Stomach (tissue), 9 donors: ENCODE measurements around the gene KRT72. TPM values are rescaled to one million over a fixed set of nuclear protein-coding genes. Genes with fewer than 3 reads are reported as not detected.

ENCODE experiments used
- DNase-seq, 2 donors: peaks; one replicate each; pipeline versions ENCODE4 v3.0.0 to v3.0.0-alpha.2; 2013 to 2019
- H3K27ac ChIP-seq, 5 donors: fragments of 200-600 bp in 4 of 5; sonication (generic) in 4 of 5; one replicate each; pipeline ENCODE4 v1.5.1; 2013 to 2019; ENCODE audit warnings: mild to moderate bottlenecking in 1 of 5, moderate library complexity in 1 of 5
- H3K27me3 ChIP-seq, 3 donors: fragments of 200-600 bp; sonication (generic); one replicate each; pipeline ENCODE4 v1.5.1; 2017 to 2019; ENCODE audit warnings: mixed run types in 1 of 3
- H3K36me3 ChIP-seq, 4 donors: fragments of 200-600 bp; sonication (generic); 1 replicate in 3 of 4; 2 replicates in 1 of 4; pipeline ENCODE4 v1.5.1; 2016 to 2019
- H3K4me1 ChIP-seq, 4 donors: fragments of 200-600 bp; sonication (generic); one replicate each; pipeline ENCODE4 v1.5.1; 2016 to 2019
- H3K4me3 ChIP-seq, 4 donors: fragments of 200-600 bp; sonication (generic) in 3 of 4; one replicate each; pipeline ENCODE4 v1.5.1; 2016 to 2019; ENCODE audit warnings: mild to moderate bottlenecking in 1 of 4
- H3K9me3 ChIP-seq, 4 donors: fragments of 200-600 bp; sonication (generic); one replicate each; pipeline ENCODE4 v1.5.1; 2016 to 2019
- EP300 ChIP-seq: sonication (generic); formaldehyde crosslinking; IDR thresholded peaks from one replicate; pipeline ENCODE4 v1.6.1; 2017; ENCODE audit warnings: antibody characterized with exemption
- POLR2A ChIP-seq, 4 donors: fragments of 450-650 bp; IDR thresholded peaks; one replicate each; pipeline ENCODE4 v1.6.1; 2016; ENCODE audit warnings: antibody characterized with exemption in 4 of 4, control low read depth in 2 of 4, mild to moderate bottlenecking in 1 of 4, moderate library complexity in 1 of 4
- POLR2AphosphoS5 ChIP-seq, 3 donors: sonication (generic); formaldehyde crosslinking; IDR thresholded peaks; one replicate each; pipeline ENCODE4 v1.6.1; 2016; ENCODE audit warnings: antibody characterized with exemption in 3 of 3
- WGBS, 5 donors: extraction: QIAGEN DNeasy Blood & Tissue Kit in 3 of 5; methylation state at CpG; one replicate each; pipeline versions ENCODE4 v1.1.5 to v1.1.7; 2013 to 2018; 5-methylcytosine and 5-hydroxymethylcytosine counted together
- intact Hi-C: fragments of 100-400 bp; cut with DNase I; formaldehyde crosslinking; loops from one replicate; pipeline ENCODE4 v1.15.1; 2023; ENCODE audit warnings: low total_unique reads
- polyA plus RNA-seq, 3 donors: library from polyadenylated mRNA; stranded (reverse); fragments of 200-250 nt; gene quantifications; one replicate each; pipeline ENCODE4 v1.2.3, GENCODE V29; 2013
- total RNA-seq, 5 donors: library from RNA; depleted of rRNA; stranded (reverse); fragments of >200 nt; gene quantifications; one replicate each; pipeline versions ENCODE4 v1.1.0 to v1.2.3, GENCODE V29; 2014 to 2016
- TF ChIP-seq, protein P1 (sequence below), 7 experiments: fragments of 450-650 bp in 4 of 7; fragments of 200-600 bp in 3 of 7; sonication (generic) in 3 of 7; IDR thresholded peaks; one replicate each; pipeline ENCODE4 v1.5.1; 2016 to 2019; ENCODE audit warnings: antibody characterized with exemption in 7 of 7, control low read depth in 2 of 7, mild to moderate bottlenecking in 1 of 7
- donor health status: healthy with polysubstance abuse.
- donor health status: Bipolar disorder and iron deficiency.
- donor health status: healthy.

The KRT72 gene
- total and polyA plus RNA-seq, 8 donors, result not detected

DNA sequence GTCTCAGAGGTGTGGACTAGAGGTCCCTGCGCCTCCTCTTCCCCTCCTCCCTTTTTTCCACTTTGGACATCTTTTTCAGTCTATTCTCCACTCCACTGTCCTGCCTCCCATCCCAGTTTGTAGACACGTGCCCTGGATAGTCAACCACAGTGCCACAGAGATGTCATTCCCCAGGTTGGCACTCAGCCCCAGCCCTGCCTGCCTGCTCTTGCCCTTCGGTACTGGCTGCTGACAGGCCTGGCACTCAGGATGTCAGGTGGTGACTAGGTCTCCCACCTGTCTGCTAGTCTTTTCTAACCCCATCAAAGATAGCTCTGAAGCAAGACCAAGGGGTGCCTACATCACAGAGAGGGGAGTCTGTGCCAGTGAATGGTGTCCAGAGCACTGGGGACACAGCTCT lies 64.2 kb downstream of the KRT72 start:
- 65 to 75% (median 72%) methylated on average over 3 of the region's 3 CpGs for WGBS, 5 donors
- TF ChIP-seq POLR2AphosphoS5 (IDR thresholded peaks at IDR 0.05), result no peak
- TF ChIP-seq EP300, result no peak
- TF ChIP-seq, protein P1, sequence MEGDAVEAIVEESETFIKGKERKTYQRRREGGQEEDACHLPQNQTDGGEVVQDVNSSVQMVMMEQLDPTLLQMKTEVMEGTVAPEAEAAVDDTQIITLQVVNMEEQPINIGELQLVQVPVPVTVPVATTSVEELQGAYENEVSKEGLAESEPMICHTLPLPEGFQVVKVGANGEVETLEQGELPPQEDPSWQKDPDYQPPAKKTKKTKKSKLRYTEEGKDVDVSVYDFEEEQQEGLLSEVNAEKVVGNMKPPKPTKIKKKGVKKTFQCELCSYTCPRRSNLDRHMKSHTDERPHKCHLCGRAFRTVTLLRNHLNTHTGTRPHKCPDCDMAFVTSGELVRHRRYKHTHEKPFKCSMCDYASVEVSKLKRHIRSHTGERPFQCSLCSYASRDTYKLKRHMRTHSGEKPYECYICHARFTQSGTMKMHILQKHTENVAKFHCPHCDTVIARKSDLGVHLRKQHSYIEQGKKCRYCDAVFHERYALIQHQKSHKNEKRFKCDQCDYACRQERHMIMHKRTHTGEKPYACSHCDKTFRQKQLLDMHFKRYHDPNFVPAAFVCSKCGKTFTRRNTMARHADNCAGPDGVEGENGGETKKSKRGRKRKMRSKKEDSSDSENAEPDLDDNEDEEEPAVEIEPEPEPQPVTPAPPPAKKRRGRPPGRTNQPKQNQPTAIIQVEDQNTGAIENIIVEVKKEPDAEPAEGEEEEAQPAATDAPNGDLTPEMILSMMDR (IDR thresholded peaks at IDR 0.05), result no peak
- no peak for TF ChIP-seq POLR2A (IDR thresholded peaks at IDR 0.05)
- intact Hi-C loops, result no loop called here
- Histone ChIP-seq H3K27ac (no peak overlapping the region), H3K9me3 (no peaks in the 10 kb centered on the region), H3K4me3 (no peak overlapping the region), H3K4me1 (peaks cover 7 to 21% (median 9%) of the 10 kb centered on the region in 4 donors), H3K36me3 (no peaks in the 10 kb centered on the region), H3K27me3 (no peaks in the 10 kb centered on the region)
- no peak for DNase-seq

Other genes starting within 250 kb of the KRT72 start
- not detected for gene KRT85, start 234.0 kb downstream of the KRT72 start, total RNA-seq
- not detected for gene KRT85, start 234.0 kb downstream of the KRT72 start, polyA plus RNA-seq
- not detected for gene KRT84, start 215.8 kb downstream of the KRT72 start, total RNA-seq
- gene KRT84, start 215.8 kb downstream of the KRT72 start, polyA plus RNA-seq, result not detected
- gene KRT82, start 195.1 kb downstream of the KRT72 start, total RNA-seq, result not detected
- not detected for gene KRT82, start 195.1 kb downstream of the KRT72 start, polyA plus RNA-seq
- not detected for gene KRT75, start 167.1 kb downstream of the KRT72 start, total RNA-seq
- gene KRT75, start 167.1 kb downstream of the KRT72 start, polyA plus RNA-seq, result not detected
- under 1 TPM in 1 of 5 donors, not detected in 4; 0.55 TPM for gene KRT6B, start 149.3 kb downstream of the KRT72 start, total RNA-seq
- 1 to 10 TPM in 1 of 3 donors, under 1 TPM in 1, not detected in 1; 0.46 to 9.2 TPM for gene KRT6B, start 149.3 kb downstream of the KRT72 start, polyA plus RNA-seq
- under 1 TPM in 1 of 5 donors, not detected in 4; 0.43 TPM for gene KRT6C, start 127.7 kb downstream of the KRT72 start, total RNA-seq
- gene KRT6C, start 127.7 kb downstream of the KRT72 start, polyA plus RNA-seq, result 10 to 100 TPM in 1 of 3 donors, under 1 TPM in 1, not detected in 1; 0.31 to 12.4 TPM
- gene KRT6A, start 108.2 kb downstream of the KRT72 start, total RNA-seq, result 10 to 100 TPM in 3 of 5 donors, under 1 TPM in 1, not detected in 1; 0.89 to 83.3 (median 34.3) TPM
- gene KRT6A, start 108.2 kb downstream of the KRT72 start, polyA plus RNA-seq, result 100 to 1,000 TPM in 1 of 3 donors, 1 to 10 TPM in 2; 1.5 to 260 (median 9.8) TPM
- gene KRT5, start 81.1 kb downstream of the KRT72 start, total RNA-seq, result 1 to 10 TPM in 1 of 5 donors, under 1 TPM in 1, not detected in 3; 0.89 to 9.0 TPM
- gene KRT5, start 81.1 kb downstream of the KRT72 start, polyA plus RNA-seq, result 1,000 to 10,000 TPM in 1 of 3 donors, 10 to 100 TPM in 1, not detected in 1; 10.2 to 2,165 TPM
- not detected for gene KRT71, start 48.3 kb downstream of the KRT72 start, total RNA-seq
- not detected for gene KRT71, start 48.3 kb downstream of the KRT72 start, polyA plus RNA-seq
- gene KRT74, start 27.6 kb downstream of the KRT72 start, total RNA-seq, result not detected
- gene KRT74, start 27.6 kb downstream of the KRT72 start, polyA plus RNA-seq, result under 1 TPM in 1 of 3 donors, not detected in 2; 0.08 TPM
- not detected for gene KRT73, start 17.1 kb upstream of the KRT72 start, total RNA-seq
- not detected for gene KRT73, start 17.1 kb upstream of the KRT72 start, polyA plus RNA-seq
- not detected for gene KRT2, start 50.7 kb upstream of the KRT72 start, total RNA-seq
- gene KRT2, start 50.7 kb upstream of the KRT72 start, polyA plus RNA-seq, result not detected
- gene KRT1, start 78.9 kb upstream of the KRT72 start, total RNA-seq, result 10 to 100 TPM in 1 of 5 donors, 1 to 10 TPM in 1, under 1 TPM in 1, not detected in 2; 0.37 to 27.8 (median 7.6) TPM
- not detected for gene KRT1, start 78.9 kb upstream of the KRT72 start, polyA plus RNA-seq
- gene KRT77, start 102.1 kb upstream of the KRT72 start, total RNA-seq, result not detected
- gene KRT77, start 102.1 kb upstream of the KRT72 start, polyA plus RNA-seq, result under 1 TPM in 1 of 3 donors, not detected in 2; 0.03 TPM
- gene KRT76, start 175.9 kb upstream of the KRT72 start, total RNA-seq, result not detected
- gene KRT76, start 175.9 kb upstream of the KRT72 start, polyA plus RNA-seq, result not detected
- gene KRT3, start 194.7 kb upstream of the KRT72 start, total RNA-seq, result not detected
- under 1 TPM in 1 of 3 donors, not detected in 2; 0.53 TPM for gene KRT3, start 194.7 kb upstream of the KRT72 start, polyA plus RNA-seq
- 1 to 10 TPM in 2 of 5 donors, not detected in 3; 5.1 to 8.0 TPM for gene KRT4, start 212.7 kb upstream of the KRT72 start, total RNA-seq
- gene KRT4, start 212.7 kb upstream of the KRT72 start, polyA plus RNA-seq, result 1,000 to 10,000 TPM in 1 of 3 donors, 10 to 100 TPM in 1, not detected in 1; 14.4 to 2,693 TPM
- not detected for gene KRT79, start 232.8 kb upstream of the KRT72 start, total RNA-seq
- under 1 TPM in 1 of 3 donors, not detected in 2; 0.15 TPM for gene KRT79, start 232.8 kb upstream of the KRT72 start, polyA plus RNA-seq
- under 1 TPM in 1 of 5 donors, not detected in 4; 0.73 TPM for gene KRT78, start 247.5 kb upstream of the KRT72 start, total RNA-seq
- 10 to 100 TPM in 1 of 3 donors, under 1 TPM in 1, not detected in 1; 0.76 to 98.0 TPM for gene KRT78, start 247.5 kb upstream of the KRT72 start, polyA plus RNA-seq